CD4-positive, CD25-positive, alpha-beta regulatory T cell (primary cell): Measurements from ENCODE around the gene DLX1. TPM values are rescaled to one million over a fixed set of nuclear protein-coding genes. Genes with fewer than 3 reads are reported as not detected.

Experiments
- ATAC-seq, 2 donors: fragments of 150-1000 bp; cut with Tn5 transposase; one replicate each; pipeline ENCODE4 v1.10.0; 2021; ENCODE audit warnings: low read depth in 2 of 2, moderate number of reproducible peaks in 2 of 2, moderate library complexity in 1 of 2
- DNase-seq, 3 donors: peaks; one replicate each; pipeline versions ENCODE4 v3.0.0 to v3.0.0-alpha.2; 2012 to 2022; ENCODE audit warnings: mixed read lengths in 1 of 3
- H3K27ac ChIP-seq: one replicate; pipeline ENCODE4 v1.7.0; 2013; ENCODE audit warnings: mild to moderate bottlenecking, low read length; ENCODE audit not compliant: insufficient read depth, poor library complexity, severe bottlenecking
- H3K27me3 ChIP-seq: one replicate; pipeline ENCODE4 v1.7.0; 2013; ENCODE audit warnings: low read length; ENCODE audit not compliant: control insufficient read depth, insufficient read depth
- H3K36me3 ChIP-seq: one replicate; pipeline ENCODE4 v1.7.0; 2013; ENCODE audit warnings: mild to moderate bottlenecking, low read length, moderate library complexity; ENCODE audit not compliant: control insufficient read depth, insufficient read depth
- H3K4me1 ChIP-seq: 2 replicates; pipeline ENCODE4 v1.7.0; 2013; ENCODE audit warnings: mild to moderate bottlenecking, low read length; ENCODE audit not compliant: insufficient read depth, control insufficient read depth, poor library complexity, severe bottlenecking
- H3K4me3 ChIP-seq: one replicate; pipeline ENCODE4 v1.7.0; 2013; ENCODE audit warnings: low read depth, mild to moderate bottlenecking, low read length, moderate library complexity
- H3K9me3 ChIP-seq, 2 experiments: 1 replicate in 1 of 2; 2 replicates in 1 of 2; pipeline ENCODE4 v1.7.0; 2013; ENCODE audit warnings: low read length in 2 of 2, mild to moderate bottlenecking in 1 of 2, moderate library complexity in 1 of 2; ENCODE audit not compliant: control insufficient read depth in 2 of 2
- H3K27ac Mint-ChIP-seq, 3 donors: one replicate each; pipeline ENCODE4 v1.8.0; 2020 to 2022; ENCODE audit warnings: mild to moderate bottlenecking in 3 of 3, mixed read lengths in 3 of 3, moderate library complexity in 2 of 3
- H3K27me3 Mint-ChIP-seq: one replicate; pipeline ENCODE4 v1.8.0; 2022; ENCODE audit warnings: mild to moderate bottlenecking, mixed read lengths
- H3K36me3 Mint-ChIP-seq: one replicate; pipeline ENCODE4 v1.8.0; 2020; ENCODE audit warnings: mixed read lengths
- H3K4me1 Mint-ChIP-seq, 4 donors: one replicate each; pipeline ENCODE4 v1.8.0; 2020 to 2022; ENCODE audit warnings: mixed read lengths in 4 of 4, mild to moderate bottlenecking in 1 of 4
- H3K4me3 Mint-ChIP-seq, 4 donors: one replicate each; pipeline ENCODE4 v1.8.0; 2020 to 2022; ENCODE audit warnings: mild to moderate bottlenecking in 4 of 4, mixed read lengths in 4 of 4, moderate library complexity in 3 of 4
- H3K9me3 Mint-ChIP-seq, 7 donors: one replicate each; pipeline ENCODE4 v1.8.0; 2020 to 2022; ENCODE audit warnings: mixed read lengths in 7 of 7, mild to moderate bottlenecking in 3 of 7, moderate library complexity in 2 of 7
- polyA plus RNA-seq, 4 donors: library from polyadenylated mRNA; unstranded; fragments of 300-500 nt; fragmentation: Illumina TruSeq; gene quantifications; one replicate each; pipeline ENCODE4 v1.2.3, GENCODE V29; 2021
- total RNA-seq: library from RNA; stranded (reverse); gene quantifications from one replicate; pipeline ENCODE4 v1.2.3, GENCODE V29; 2022

DLX1 gene
- total and polyA plus RNA-seq, 5 donors from 2014 or later: not detected

DNA sequence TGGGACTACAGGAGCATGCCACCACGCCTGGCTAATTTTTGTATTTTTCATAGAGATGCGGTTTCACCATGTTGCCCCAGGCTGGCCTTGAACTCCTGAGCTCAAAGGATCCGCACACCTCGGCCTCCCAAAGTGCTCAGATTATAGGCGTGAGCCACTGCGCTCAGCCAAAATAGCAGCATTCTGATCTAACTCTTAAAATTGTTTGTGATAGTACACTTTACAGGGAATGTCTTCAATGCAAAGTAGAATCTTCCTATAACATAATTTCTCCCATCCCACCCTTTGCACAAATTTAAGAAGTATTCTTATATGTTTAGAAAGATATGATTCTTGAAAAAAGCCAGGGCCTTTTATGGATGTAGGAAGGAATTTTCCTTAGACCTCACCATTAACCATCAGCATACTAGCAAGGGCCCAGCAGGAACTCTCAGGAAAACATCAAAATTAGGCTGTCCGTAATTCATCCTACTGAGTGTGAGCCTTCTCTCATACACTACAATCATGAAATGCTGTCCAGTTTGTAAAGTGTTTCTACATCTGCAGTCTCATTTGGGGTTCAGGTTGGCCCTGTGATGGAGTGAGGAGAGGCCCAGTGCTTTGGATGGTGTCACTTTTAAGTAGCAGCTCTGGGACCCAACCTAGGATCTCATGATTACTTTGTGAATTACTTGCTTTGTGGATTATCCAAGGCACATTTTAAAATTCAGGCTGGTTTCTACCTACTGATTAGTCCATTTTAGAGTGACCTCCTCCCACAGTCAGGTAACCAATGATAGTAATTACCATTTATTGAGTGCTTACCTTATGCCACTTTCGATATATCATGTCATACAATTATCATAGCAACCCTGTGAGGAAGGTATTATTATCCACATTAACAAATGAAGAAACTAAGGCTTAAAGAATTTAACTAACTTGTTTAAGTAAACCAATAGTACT is 37.5 kb upstream of the DLX1 start:
- H3K27me3 ChIP-seq: no peaks in the 10 kb centered on the region
- H3K36me3 ChIP-seq: no peaks in the 10 kb centered on the region
- H3K36me3 Mint-ChIP-seq: no peaks in the 10 kb centered on the region
- H3K4me1 ChIP-seq: no peaks in the 10 kb centered on the region
- H3K27ac ChIP-seq: no peak overlapping the region
- ATAC-seq (no peak), DNase-seq (no peak)
- no peak overlapping the region for H3K27ac Mint-ChIP-seq
- H3K27me3 Mint-ChIP-seq: no peaks in the 10 kb centered on the region
- peaks cover 0 to 4% (median 1%) of the 10 kb centered on the region in 4 donors for H3K4me1 Mint-ChIP-seq
- H3K4me3 ChIP-seq: no peak overlapping the region
- no peak overlapping the region for H3K4me3 Mint-ChIP-seq
- no peaks in the 10 kb centered on the region for H3K9me3 Mint-ChIP-seq
- H3K9me3 ChIP-seq: no peaks in the 10 kb centered on the region

DNA sequence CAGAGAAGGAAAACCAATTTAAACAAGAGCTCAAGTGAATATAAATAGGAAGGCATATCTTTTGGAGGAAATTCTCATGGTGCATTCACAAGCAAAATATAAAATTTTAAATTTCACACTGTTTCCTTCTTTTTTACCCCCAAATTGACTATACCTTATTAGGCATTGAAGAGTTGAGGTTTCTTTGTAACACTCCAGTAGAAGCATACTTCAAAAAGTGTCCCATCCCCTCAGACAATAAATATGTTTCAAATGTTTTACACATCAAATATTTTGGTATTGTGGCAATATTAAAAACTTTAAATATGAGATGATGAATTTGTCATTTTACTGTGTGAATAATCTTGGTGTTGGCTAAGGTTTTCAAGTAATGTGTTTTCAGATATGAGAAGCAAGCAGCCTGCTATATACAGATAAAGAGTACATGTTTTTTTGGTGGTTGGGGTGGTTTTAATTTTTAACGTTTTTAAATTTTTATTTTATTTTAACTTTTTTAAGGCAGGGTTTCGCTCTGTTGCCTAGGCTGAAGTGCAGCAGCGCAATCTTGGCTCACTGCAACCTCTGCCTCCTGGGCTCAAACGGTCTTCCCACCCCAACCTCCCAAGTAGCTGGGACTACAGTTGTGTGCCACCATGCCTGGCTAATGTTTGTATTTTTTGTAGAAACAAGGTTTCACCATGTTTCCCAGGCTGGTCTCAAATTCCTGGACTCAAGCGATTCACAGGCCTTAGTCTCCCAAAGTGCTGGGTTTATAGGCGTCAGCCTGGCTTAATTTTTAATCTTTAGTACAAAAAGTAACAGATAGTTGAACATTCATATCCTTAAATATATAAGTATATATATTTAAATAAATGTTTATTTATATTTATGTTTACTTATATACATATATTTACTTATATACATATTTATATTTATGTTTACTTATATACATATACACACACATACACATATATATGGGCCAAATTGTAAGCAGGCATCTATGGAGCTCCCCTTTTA is 36.5 kb upstream of the DLX1 start:
- H3K4me3 ChIP-seq: no peak overlapping the region
- no peaks in the 10 kb centered on the region for H3K4me1 ChIP-seq
- H3K27ac ChIP-seq: no peak overlapping the region
- Mint-ChIP-seq H3K27ac (no peak overlapping the region), H3K27me3 (no peaks in the 10 kb centered on the region), H3K36me3 (no peaks in the 10 kb centered on the region), H3K9me3 (no peaks in the 10 kb centered on the region), H3K4me1 (peaks cover 0 to 4% (median 1%) of the 10 kb centered on the region in 4 donors), H3K4me3 (no peak overlapping the region)
- H3K9me3 ChIP-seq: no peaks in the 10 kb centered on the region
- DNase-seq: no peak
- no peaks in the 10 kb centered on the region for H3K36me3 ChIP-seq
- no peak for ATAC-seq
- no peaks in the 10 kb centered on the region for H3K27me3 ChIP-seq

DNA sequence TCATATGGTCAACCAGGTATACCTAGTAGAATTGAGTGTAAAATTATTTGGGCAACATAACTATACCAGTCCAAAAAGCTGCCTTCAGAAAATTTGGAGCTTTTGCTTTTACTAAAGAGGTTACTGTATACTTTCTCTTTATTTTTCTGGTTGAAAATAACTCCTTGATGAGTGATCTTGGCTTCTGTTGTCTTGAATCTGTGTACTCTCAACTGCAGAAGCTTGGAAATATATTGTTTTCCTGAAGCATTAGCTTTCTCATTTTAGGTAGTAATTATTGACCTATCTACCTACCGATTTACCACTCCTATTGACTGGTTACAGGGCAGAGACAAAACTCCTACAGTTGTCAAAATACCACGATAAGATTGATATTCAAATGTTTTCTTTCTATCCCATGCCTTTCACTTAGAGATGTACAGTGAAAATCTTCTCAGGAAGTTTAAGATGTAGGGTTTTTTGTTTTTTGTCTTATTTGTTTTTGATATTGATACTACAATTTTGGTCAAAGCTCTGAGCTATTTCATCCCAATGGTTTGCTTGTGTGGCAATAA is 35.7 kb upstream of the DLX1 start:
- no peak for ATAC-seq
- H3K36me3 Mint-ChIP-seq: no peaks in the 10 kb centered on the region
- Histone ChIP-seq H3K9me3 (no peaks in the 10 kb centered on the region), H3K4me1 (no peaks in the 10 kb centered on the region), H3K36me3 (no peaks in the 10 kb centered on the region), H3K27me3 (no peaks in the 10 kb centered on the region), H3K4me3 (no peak overlapping the region), H3K27ac (no peak overlapping the region)
- no peak for DNase-seq
- no peaks in the 10 kb centered on the region for H3K27me3 Mint-ChIP-seq
- H3K27ac Mint-ChIP-seq: no peak overlapping the region
- no peaks in the 10 kb centered on the region for H3K9me3 Mint-ChIP-seq
- peaks cover 0 to 4% (median 1%) of the 10 kb centered on the region in 4 donors for H3K4me1 Mint-ChIP-seq
- H3K4me3 Mint-ChIP-seq: no peak overlapping the region

DNA sequence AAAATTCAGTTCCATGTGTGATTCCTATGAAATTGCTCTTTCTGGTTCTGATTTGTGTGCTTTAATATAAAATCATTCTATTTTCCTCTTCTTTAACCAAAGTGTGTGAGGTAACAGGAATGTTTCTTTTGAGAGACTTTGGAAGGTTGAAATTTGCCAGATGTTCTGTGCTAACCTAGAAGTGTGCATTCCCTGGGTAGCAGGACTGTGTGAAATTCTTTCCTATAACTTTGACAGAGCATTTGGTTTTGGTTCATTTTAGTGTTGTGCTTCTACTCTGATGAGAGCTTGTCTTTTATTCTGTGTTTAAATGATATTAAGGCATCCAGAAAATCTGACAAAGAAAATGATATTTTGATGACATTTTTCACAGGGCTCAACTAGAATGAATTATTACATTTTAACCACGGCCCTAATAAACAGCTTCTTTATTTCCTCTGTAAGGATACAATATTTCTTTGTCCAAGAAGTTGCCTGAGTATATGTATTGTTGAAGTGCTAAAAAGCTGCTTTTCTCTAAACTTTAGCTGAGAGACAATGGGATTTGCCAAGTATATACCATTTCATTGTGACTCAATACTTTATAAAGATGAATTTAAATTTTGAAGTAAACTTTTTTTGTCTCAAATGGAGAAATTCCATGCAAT is 34.7 kb upstream of the DLX1 start:
- DNase-seq (no peak), ATAC-seq (no peak)
- no peaks in the 10 kb centered on the region for H3K9me3 Mint-ChIP-seq
- Histone ChIP-seq H3K27me3 (no peaks in the 10 kb centered on the region), H3K36me3 (no peaks in the 10 kb centered on the region), H3K4me3 (no peak overlapping the region), H3K9me3 (no peaks in the 10 kb centered on the region), H3K4me1 (no peaks in the 10 kb centered on the region), H3K27ac (no peak overlapping the region)
- H3K27ac Mint-ChIP-seq: no peak overlapping the region
- H3K4me1 Mint-ChIP-seq: peaks cover 0 to 4% (median 1%) of the 10 kb centered on the region in 4 donors
- no peak overlapping the region for H3K4me3 Mint-ChIP-seq
- no peaks in the 10 kb centered on the region for H3K36me3 Mint-ChIP-seq
- no peaks in the 10 kb centered on the region for H3K27me3 Mint-ChIP-seq

DNA sequence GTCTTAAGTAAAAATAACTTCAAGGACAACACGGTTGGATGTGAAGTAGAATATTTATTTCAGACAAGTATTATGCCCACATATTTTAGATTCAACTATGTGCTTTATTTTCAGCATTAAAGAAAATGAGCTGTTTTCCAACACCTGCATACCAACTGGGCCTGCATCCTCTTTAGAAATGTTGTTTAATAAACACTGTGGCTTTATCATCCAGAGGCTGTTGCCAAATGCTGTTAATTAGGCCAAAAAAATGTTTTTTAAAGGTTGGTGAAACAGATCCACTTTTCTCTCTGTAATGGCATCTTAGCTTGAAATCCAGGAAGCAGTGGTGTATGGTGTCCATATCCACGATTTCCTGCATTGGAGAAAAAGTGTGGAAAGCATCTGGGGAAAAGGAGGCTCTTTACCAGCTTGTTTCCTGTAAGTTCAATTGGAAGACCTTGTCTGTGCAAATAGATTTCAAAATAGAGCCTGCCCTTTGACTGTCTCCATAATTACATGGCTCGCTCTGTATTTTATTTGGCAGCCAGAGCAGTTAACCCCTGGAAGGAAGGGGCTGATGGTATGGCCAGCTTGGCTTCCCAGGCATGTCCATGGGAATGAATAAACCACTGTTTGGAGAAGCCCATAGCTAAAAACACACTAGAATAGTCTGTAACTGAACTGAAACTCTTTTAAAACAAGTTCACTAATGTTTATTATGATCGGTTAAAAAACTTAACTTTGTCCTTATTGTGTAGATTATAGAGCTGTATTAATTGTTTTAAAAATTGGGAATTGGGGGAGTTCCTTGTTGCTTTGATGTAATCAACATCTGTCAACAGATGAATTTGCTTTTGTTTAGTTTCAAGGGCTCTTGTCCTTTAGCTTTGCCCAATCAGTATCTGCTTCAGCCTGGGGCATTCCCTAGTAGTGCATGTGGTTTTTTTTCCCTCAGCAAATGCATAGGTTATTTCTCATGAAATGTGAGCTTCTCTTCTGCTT is 33.0 kb upstream of the DLX1 start:
- Histone ChIP-seq H3K27ac (no peak overlapping the region), H3K4me3 (no peak overlapping the region), H3K4me1 (no peaks in the 10 kb centered on the region), H3K36me3 (no peaks in the 10 kb centered on the region), H3K9me3 (no peaks in the 10 kb centered on the region), H3K27me3 (no peaks in the 10 kb centered on the region)
- H3K27ac Mint-ChIP-seq: no peak overlapping the region
- no peaks in the 10 kb centered on the region for H3K27me3 Mint-ChIP-seq
- H3K36me3 Mint-ChIP-seq: no peaks in the 10 kb centered on the region
- no peak overlapping the region for H3K4me3 Mint-ChIP-seq
- no peak for DNase-seq
- no peaks in the 10 kb centered on the region for H3K9me3 Mint-ChIP-seq
- ATAC-seq: no peak
- H3K4me1 Mint-ChIP-seq: no peaks in the 10 kb centered on the region

DNA sequence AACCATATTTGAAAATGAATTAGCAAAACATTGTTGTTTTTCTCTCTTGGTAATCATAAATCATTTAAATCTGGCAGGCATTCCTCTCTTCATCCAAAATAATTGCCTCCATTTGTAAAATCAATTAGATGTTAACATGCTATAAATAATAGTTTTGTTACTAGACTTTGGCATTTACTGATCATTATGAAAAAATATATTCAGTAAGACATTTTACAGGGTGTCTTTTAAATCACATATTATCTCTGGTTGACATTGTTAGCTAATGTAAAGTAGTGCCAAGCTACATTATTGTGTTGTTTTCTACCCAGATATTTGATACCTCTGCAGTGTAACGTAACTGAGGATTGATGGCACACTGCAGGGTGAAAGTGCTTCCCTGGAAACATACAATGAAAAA is 31.8 kb upstream of the DLX1 start:
- H3K36me3 Mint-ChIP-seq: no peaks in the 10 kb centered on the region
- Histone ChIP-seq H3K4me1 (no peaks in the 10 kb centered on the region), H3K4me3 (no peak overlapping the region), H3K27ac (no peak overlapping the region), H3K9me3 (no peaks in the 10 kb centered on the region), H3K36me3 (no peaks in the 10 kb centered on the region), H3K27me3 (no peaks in the 10 kb centered on the region)
- no peaks in the 10 kb centered on the region for H3K27me3 Mint-ChIP-seq
- no peak overlapping the region for H3K27ac Mint-ChIP-seq
- ATAC-seq (no peak), DNase-seq (no peak)
- H3K4me3 Mint-ChIP-seq: no peak overlapping the region
- H3K4me1 Mint-ChIP-seq: no peaks in the 10 kb centered on the region
- H3K9me3 Mint-ChIP-seq: no peaks in the 10 kb centered on the region
